CD1c-positive myeloid dendritic cell (primary cell): Measurements from ENCODE around the gene DMBX1.
A peak's percentile ranks its signal among the peaks of the same experiment; 100 is the strongest.

Source experiments
- DNase-seq: peaks from one replicate; pipeline ENCODE4 v3.0.0-alpha.2; 2016; ENCODE audit errors: extremely low spot score

Gene DMBX1

GRCh38 chr1:46459315-46459714 lies 30.3 kb upstream of the DMBX1 start:
- DNase-seq, result no peak

DNA sequence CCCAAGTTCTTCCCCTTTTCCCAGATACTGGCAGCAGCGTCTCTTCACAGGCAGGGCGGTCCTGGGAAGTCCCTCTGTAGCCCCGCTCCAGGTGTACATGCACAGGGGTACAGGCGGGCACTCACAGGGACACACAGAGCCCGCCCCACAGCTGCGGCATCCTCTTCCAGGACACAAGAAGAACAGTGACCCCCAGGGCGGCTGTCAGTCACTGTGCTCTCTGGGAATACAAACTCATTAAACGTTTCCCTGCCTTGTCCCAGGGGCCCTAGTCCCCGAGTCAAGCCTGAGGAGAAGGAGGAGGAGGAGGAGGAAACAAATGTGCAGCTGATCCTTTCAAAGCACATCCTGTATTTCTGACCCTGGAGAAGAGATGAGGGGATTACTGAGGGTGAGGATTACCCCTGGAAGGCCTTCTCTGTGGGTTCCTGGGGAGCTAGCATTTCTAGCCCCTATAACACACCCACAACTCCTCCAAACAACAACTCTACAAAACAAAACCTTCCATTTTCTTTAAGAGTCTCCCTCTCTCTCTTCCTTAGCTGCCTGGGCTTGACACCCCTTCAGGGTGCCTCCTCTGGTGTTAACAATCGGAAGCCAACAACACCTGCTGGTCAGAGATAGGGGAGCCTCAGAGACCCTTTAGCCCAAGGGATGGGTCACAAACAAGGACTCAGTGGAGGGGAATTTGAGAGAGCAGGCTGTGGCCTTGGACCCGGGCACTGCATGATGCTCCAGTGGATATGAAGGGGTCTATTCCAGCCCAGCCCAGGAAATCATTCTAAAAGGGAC lies 28.4 kb upstream of the DMBX1 start:
- DNase-seq, result no peak

DNA sequence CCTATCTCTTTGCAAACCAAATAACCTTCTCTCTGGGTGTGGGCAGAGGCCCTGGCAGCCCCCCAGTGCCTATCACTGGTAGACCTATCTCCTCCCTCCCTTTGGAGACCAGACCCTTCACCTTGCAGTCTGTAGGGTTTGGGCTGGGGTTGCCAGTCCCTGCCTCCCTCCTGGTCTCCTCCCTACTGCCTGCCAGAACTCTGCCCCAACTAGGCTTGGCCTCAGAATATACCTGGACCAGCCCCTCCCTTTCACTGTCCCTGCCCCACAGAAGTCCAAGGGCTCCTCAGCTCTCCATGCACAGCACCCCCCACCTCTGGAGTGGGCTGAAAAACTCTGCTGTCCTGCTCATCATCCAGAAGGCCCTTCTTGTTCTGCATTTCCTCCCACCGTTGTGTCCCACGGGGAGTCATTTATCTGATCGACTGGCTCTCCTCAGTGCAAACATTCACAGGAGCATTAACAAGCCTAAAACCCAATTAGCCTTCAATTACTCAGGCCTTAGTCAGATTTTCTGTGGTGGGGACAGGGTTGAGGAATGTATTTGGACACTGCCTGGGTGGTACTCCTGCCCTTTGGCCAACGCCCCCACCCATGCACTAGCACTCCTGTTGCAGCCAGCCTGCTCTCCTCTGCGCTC lies 27.7 kb upstream of the DMBX1 start:
- DNase-seq, result no peak

GRCh38 chr1:46464013-46464548 lies 25.6 kb upstream of the DMBX1 start:
- DNase-seq, result no peak

DNA sequence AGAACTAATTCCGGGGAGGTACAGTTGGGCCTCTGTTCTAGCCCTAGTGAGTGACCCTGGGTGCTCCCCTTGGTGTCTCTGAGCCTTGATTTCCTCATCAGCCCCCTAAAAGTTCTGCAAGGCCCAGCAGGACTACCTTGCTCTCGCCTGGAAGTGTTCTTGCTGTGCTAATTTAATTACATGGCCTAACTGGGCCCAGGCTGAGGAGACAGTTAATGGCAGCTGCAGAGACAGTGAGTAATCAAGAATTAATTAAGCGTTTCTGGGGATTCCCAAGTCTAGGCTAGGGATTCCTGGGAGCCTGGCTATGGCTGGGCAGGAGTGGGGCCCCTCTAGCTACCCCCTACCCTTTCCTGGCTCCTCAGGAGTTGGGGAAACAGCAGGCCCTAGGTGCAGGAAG lies 24.7 kb upstream of the DMBX1 start:
- DNase-seq, result no peak

DNA sequence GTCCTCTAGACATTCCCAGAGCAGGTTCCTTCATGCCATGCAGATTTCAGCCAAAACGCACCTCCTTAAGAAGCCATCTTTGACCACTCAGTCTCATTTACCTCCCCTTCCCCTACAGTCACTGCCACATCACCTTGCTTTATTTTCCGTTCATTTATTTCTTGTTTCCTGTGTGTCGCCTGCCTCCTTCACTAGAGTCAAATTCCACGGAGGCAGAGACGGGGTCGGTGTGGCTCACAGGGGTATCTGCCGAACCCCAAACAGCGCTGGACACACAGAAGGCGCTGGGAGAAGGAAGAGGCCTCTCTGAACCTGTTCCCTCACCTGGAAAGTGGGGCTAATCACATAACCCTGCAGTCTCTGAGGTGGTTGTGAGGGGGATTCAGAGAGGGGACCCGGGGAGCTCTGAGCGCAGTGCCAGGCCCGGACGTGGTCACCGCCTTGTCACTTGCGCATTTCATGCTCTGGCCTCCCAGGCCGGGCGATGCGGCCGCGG lies 23.6 kb upstream of the DMBX1 start:
- no peak for DNase-seq

GRCh38 chr1:46466477-46467182 lies 23.0 kb upstream of the DMBX1 start:
- DNase-seq, result no peak

- no peak for DNase-seq
Observed at GRCh38 chr1:46467183-46467504, 22.5 kb upstream of the DMBX1 start.

- no peak for DNase-seq
Observed at GRCh38 chr1:46469881-46470280, 19.8 kb upstream of the DMBX1 start.

DNA sequence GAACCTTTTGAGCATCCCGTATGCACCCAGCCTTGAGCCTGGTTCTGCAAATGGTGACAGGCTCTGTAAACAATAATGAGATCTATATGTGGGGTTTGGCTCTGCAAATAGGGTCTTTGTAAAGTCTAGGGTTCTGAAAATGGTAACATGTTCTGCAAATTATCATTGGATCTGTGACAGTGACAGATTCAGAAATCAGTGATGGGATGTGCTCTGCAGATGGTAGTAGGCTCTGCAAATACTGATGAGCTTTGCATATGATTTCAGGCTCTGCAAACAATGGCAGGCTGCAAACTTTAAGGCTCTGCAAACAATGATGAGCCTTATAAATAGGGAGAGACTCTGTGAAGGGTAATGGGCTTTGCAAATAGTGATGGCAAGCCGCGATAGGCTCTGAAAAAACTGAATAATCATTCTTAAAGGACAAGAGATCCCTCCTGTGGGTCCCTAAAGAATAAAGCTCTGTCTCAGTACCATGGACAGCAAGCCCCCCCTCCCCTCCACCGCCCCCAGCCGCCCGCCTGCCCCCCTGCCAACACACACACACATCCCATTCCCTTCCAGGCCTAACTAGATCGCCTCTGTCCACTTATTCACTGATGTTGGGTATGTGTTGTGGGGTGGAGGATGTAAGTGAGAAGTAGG lies 17.7 kb upstream of the DMBX1 start:
- no peak for DNase-seq

GRCh38 chr1:46472498-46473181 lies 17.0 kb upstream of the DMBX1 start:
- DNase-seq, result no peak

DNA sequence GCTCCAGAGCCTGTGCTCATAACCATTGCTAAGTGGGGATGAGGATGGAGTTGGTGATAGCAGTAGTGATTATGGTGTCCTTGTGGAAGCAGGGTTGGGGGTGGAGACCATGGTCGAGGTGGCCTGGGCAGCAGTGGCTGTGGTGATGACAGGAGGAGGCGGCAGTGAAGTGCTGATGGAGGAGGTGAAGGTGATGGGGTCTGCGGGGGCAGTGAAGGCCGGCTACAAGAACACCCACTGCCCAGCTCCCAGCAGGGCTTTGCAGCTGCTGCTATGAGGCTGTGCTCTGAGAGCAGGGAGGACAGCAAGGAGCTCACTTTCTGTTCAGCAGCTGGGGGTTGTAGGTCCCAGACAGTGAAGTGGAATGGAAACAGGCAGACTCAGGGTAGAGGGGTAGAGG lies 15.6 kb upstream of the DMBX1 start:
- DNase-seq, result no peak

GRCh38 chr1:46474570-46474969 lies 15.1 kb upstream of the DMBX1 start:
- DNase-seq, result no peak

GRCh38 chr1:46476673-46477072 lies 13.0 kb upstream of the DMBX1 start:
- DNase-seq, result no peak

DNA sequence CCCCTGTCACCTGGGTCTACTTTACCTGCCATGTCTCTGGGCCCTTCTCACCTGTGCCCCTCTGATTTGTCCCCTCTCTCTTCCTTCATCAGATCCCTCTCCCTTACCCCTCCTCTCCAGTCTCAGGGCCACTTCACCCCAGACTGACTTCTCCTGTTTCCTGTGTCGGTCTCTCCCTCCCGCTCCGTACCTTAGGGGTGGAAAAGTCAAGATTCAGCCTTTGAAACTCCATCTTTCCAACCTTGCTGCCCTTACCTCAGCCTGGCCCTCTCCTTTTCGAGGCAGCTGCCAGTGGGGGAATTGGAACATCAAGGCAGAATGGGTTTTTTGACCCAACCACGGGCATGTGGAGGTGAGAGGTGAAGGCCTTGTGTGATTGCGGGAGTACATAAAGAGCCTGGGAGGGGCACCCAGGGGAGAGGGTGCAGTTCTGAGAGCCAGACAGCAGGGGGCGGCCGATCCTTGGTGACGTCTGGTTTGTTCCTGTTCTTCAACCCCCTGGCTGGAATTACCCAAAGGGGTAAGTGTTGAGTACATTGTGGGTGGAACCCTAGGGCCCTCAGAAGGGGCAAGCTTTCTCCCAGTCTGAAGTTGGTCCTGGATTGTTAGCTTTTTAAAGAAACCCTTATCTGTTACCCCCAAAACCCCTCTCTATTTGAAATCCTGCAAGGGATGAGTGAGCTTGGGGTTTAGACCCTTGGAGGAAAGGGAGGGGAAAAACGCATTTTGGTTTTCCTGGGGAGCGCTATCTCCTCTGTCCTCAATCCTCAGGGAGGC lies 12.3 kb upstream of the DMBX1 start:
- peak; percentile 84 for DNase-seq

GRCh38 chr1:46478721-46479485 lies 10.7 kb upstream of the DMBX1 start:
- DNase-seq, result no peak

GRCh38 chr1:46479744-46480350 lies 9.8 kb upstream of the DMBX1 start:
- DNase-seq, result no peak

- no peak for DNase-seq
Observed at GRCh38 chr1:46480959-46481646, 8.5 kb upstream of the DMBX1 start.

- DNase-seq, result no peak
Observed at GRCh38 chr1:46481961-46482360, 7.7 kb upstream of the DMBX1 start.
